ENCODE results near the gene CHCHD6.
A peak's percentile ranks its signal among the peaks of the same experiment; 100 is the strongest.

Gene CHCHD6

DNA sequence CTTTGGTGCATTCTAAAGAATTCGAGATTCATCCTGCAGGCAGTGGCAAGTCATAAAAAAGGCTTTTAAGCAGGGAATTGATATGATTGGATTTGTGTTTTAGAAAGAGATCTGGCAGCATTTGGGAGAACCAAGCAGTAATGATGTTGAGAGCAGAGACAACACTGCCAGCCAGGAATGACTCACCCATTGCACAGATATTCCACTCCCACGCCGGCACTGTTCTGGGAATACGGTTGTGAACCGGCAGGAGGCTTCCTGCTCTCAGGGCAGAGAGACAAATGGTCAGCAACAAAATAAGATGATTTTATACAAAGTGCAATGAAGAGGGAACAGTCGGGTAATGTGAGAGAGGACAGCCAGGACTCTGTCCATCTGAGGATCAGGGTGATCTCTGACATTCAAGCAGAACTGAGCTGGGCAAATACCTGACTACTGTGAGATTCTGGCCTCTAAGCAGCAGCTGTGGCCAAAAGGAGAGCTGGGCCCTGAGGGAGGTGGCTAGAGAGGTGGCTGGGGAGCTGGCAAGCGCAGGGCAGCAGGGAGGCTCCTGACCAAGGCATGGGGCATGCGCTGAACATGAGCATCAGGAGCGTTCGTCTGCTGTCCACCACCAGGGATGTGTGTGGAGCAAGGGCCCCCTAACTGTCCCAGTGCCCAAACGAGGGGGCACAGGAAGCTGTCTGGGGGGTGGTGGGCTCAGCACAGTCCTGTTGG lies 222.8 kb downstream of the CHCHD6 start:
- DNase-seq = peak; percentile 78

GRCh38 chr3:126927401-126927750 lies 223.3 kb downstream of the CHCHD6 start:
- DNase-seq = no peak

GRCh38 chr3:126927846-126928245 lies 223.8 kb downstream of the CHCHD6 start:
- DNase-seq = peak; percentile 69

GRCh38 chr3:126928921-126929474 lies 225.0 kb downstream of the CHCHD6 start:
- peak; percentile 70 for DNase-seq

DNA sequence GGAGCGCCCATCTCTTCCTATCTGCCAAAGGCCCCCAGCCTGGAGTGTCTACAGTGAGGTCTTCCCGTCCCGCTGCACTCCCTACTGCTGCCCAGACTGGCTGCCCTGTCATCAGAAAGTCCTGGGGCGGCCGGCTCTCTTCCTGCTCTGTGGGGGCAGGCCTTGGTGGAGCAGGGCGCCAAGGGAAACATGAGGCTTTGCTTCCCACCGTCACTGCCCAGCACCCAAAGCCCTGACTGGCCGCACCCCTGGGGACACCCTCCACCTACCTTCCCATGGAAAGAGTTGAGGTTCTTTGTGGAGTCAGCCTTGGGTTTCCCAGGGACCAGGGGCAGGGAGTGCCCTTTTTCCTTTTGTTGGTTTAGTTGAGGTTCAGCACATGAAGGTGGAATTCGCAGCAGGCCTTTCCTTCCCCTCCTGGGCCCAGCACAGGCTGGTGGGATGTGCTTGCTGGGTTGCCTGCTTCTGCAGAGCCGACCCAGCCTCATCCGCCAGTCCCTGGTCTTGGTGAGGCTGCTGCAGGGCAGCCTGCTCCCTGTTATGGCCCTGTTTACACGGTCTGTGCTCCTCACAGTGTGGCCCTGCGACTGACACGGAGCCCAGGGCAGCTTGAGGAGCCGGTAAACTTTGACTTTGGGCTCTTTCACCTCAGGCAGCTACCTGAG lies 227.0 kb downstream of the CHCHD6 start:
- no peak for DNase-seq

DNA sequence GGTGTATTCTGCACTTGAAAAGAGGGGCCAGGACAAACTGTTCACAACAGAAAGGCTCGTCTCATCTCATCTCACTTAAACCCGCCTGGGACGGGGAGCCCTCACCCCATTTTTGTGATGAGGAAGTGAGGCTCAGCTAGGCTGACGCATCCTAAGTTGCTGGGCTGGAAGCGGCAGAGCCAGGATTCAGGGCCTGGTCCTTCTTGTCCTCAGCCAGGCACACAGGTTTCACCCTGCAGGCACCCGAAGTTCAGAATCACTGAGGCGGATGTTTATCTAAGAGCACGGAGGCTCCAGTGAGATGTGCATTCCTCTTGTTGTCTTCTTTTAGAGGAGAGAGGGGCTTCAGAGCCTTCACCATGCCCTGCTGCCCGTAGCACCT lies 227.8 kb downstream of the CHCHD6 start:
- DNase-seq = no peak

GRCh38 chr3:126932188-126932931 lies 228.3 kb downstream of the CHCHD6 start:
- peak; percentile 64 for DNase-seq

DNA sequence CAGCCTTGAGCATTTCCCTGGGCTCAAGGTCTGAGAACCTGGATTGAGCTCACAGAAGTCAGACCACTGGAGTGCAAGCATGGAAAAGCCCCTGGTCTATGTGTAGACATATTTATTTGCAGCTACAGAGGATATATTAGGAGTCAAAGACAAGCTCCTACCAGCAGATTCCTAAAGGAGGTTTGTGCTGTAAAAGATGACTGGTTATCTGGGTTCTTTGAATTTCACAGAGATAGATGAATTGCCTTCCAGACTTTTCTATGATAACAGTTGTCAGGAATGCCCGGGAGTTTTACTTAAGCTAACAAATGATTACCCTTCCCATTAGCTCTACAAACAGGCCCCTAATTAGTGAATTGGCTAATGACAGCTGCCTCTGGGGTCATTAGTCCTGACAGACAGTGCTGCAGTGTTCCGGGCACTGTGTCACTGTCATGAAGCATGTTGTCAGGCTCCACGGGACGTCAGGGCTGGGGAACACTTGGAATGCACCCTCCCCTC lies 230.0 kb downstream of the CHCHD6 start:
- DNase-seq = peak; percentile 96

DNA sequence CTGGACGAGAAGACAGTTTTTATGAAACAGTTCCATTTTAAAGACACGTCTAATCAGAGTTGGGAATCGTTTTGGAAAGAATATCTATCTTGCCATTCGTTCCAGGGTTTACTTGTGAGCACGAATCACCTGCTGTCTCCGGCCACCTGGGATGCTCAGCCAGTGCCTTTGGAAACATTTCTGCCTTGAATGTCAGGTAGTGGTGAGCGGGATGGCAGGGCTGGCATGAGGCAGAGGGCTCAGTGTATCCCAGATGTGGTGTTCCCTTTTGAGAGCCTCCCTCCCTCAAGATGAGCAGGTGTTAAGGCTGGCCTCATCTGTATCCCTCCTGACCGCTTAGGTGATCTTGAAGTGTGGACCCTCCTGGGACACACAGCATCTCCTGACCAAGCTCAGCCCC lies 231.0 kb downstream of the CHCHD6 start:
- no peak for DNase-seq

DNA sequence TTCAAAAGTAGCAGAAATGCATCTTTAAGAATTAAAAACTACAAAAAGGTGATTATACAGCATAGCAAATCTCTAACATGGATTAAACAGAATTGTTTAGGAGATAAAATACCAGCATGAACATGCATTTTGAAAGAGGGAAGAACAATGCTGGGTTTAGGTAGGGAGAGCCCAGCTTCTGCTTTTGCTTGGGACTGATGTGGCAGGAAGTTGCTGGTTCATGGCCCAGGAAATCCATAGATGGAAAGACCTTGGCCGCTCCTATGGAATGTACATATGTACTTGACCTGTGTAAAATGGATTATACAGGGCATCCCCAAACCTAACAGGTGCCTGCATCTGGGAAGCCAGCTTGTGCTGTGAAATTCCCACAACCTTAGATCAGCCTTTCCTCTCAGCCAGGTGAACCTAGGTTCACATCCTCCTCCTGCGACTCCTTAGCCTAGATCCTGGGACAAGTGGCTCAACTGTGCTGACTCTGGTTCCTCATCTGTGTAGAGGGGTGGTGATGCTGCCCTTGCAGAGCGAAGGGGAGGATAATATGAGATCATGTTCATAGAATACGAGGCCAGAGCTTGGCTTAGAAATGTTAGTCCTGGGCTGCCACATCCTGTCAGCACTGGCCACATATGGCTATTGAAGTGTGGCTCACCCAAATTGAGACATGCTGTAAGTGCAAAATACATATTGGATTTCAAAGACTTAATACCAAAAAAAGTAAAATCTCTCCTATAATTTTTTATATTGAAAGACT lies 231.9 kb downstream of the CHCHD6 start:
- no peak for DNase-seq

- no peak for DNase-seq
These were observed 232.9 kb downstream of the CHCHD6 start for GRCh38 chr3:126936853-126937425.

DNA sequence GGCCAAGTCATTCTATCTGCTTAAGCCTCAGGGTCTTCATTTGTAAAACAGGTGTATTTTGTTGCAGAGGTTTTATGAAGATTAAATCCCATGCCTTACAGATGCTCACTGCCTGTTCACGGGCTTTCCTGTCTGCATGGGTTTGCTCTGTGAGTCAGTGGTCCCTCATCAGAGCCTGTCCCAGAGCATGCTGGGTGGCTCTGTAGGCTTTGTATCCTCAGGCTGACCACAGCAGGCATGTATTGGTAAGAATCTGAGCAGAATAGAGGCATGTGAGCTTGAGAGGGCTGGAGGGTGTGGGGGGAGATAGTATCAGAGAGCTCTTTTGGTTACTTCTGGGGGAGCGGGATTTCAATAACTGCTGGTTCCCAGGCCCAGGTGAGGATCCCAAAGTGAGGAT lies 233.5 kb downstream of the CHCHD6 start:
- peak; percentile 70 for DNase-seq

GRCh38 chr3:126937973-126938372 lies 233.9 kb downstream of the CHCHD6 start:
- DNase-seq = no peak

DNA sequence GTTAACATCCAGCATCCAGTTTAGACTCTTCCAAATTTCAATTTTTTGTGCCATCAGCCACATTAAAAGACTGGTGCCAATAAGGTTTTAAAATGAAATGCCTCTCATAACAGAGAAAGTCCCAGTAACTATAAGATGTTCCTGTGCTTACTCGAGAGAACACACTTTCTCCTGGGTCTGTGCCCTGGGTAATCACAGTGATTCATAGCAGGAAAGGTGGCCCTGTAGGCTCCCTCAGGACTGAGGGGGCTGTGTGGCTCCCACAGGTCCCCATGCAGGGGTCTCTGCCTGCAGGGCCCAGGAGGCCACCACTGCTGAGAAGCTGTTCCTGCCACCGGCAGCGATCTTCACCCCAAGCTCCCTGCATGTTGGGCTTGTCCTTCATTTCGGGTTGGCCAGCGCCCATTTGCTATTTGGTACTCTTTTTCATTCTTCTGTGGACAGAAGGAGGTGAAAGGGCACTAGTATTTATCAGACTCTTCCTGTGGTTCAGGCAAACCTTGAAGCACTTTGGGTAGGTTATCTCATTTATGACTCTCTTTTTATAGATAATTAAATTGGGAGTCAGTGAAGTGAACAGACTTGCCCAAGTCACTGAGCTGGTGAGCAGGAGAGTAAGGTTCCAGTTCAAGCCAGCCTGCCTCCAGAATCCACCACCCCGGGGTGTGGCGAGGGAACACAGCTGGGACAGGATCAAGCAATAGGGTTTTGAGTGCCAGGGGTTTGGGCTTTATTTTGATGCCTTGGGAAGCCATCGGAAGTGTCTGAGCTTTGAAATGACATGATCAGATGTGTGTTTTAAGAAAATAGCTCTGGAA lies 234.7 kb downstream of the CHCHD6 start:
- DNase-seq = no peak

- DNase-seq = no peak
These were observed 235.3 kb downstream of the CHCHD6 start for GRCh38 chr3:126939338-126939718.

DNA sequence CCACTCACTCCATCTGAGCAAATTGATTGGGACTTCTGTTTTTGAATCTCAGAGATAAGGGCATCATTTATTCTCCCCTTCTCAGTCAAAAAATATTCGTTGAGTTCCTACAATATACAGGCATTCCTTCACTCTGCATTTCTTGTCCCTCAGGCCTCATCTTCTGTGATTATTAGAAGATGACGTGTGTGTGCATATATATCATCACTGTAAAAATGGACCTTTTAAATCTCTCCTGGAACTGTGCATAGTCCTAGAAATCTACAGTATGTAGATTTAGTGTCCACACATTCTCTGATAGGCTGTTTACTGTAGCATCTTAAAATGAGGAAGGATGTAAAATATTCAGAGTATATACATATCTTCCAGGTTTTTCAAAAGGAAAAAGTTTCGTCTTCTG lies 235.7 kb downstream of the CHCHD6 start:
- no peak for DNase-seq

DNA sequence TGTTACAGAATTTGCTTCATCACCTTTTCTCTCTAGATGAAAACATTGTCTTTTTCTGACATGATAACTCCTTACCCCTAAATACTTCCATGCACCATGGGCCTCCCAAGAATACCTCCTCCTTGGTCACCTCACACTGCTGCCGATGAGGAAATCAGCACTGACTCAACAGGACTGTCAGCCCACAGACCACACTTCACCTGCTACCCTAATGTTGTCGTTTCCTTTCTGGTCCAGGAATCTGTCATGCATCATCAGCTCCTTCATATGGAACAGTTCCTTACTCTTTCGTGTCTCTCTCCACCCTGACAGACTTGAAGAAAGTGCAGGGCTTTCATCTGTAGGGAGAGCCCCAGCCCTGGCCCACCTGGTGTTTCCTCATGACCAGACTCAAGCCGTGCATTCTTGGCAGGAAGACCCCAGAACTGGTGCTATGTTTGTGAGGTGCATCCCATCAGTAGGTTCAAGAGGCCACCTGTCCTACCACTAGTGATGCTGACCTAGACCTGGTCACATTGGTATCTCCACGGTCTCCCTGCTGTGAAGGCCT lies 237.8 kb downstream of the CHCHD6 start:
- peak; percentile 48 for DNase-seq

GRCh38 chr3:126944089-126944965 lies 240.3 kb downstream of the CHCHD6 start:
- no peak for DNase-seq

DNA sequence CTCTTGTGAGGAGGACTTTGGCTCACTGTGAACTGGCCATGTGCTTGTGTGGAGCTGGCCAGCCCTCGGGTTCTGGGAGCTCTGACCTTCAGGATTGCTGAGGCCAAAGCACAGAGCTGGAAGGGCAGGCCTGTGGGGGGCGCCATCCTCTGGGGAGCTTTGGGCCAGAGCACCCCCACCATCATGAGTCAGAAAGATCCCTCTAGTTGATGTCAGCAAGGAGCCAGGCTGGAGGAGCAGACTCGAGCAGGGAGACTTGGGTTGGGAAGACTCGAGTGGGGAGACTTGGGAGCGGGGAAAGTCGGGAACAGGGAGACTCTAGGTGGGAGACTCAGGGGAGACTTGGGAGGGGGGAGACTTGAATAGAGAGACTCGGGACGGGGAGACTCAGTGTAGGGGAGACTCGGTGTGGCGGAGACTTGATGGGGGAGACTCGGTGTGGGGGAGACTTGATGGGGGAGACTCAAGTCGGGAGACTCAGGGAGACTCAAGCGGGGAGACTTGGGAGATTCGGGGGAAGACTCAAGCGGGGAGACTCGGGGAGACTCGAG lies 241.2 kb downstream of the CHCHD6 start:
- no peak for DNase-seq

- no peak for DNase-seq
These were observed 241.9 kb downstream of the CHCHD6 start for GRCh38 chr3:126945891-126946290.
